ENCODE measurements around the gene TRIM16. TPM values are rescaled to one million over a fixed set of nuclear protein-coding genes. Genes with fewer than 3 reads are reported as not detected.
A peak's percentile ranks its signal among the peaks of the same experiment; 100 is the strongest.

The TRIM16 gene
- total and polyA plus RNA-seq, 2 of the 13 experiments (the other 11 are each of a cell fraction or from before 2014, with no cell fraction given), result 12.3 to 23.4 TPM

GRCh38 chr17:15699413-15699924 lies 15.4 kb upstream of the TRIM16 start, which contains the start of gene ZNF286A (continued):
- TF ChIP-seq ZNF687 (CRISPR knock-in tag; IDR thresholded peaks at IDR 0.05) (peak; percentile 68), HDAC2 (CRISPR knock-in tag; IDR thresholded peaks at IDR 0.05) (peak; percentile 48; the same call in 1 of the 2 replicates), NFYC (CRISPR knock-in tag; IDR thresholded peaks at IDR 0.05) (peak; percentile 48), ZNF614 (CRISPR knock-in tag; IDR thresholded peaks at IDR 0.05; ENCODE audit: borderline replicate concordance) (0 out of 2 replicates have a peak, but pooled peaks have one; percentile 16), HINFP (CRISPR knock-in tag; IDR thresholded peaks at IDR 0.05; ENCODE audit: low read depth) (peak; percentile 59; the same call in 1 of the 2 replicates), ETV5 (CRISPR knock-in tag; IDR thresholded peaks at IDR 0.05; ENCODE audit: borderline replicate concordance) (peak; percentile 55; the same call in 1 of the 2 replicates), YY1 (IDR thresholded peaks at IDR 0.05; ENCODE audit: insufficient read depth, insufficient replicate concordance, low read depth, low read length) (peak; percentile 59), CHD2 (IDR thresholded peaks at IDR 0.05; ENCODE audit: low read depth, low read length) (peak; percentile 93), GATAD1 (CRISPR knock-in tag; IDR thresholded peaks at IDR 0.05) (peak; percentile 67), ZNF335 (CRISPR knock-in tag; IDR thresholded peaks at IDR 0.05) (peak; percentile 59; the same call in 1 of the 2 replicates), ELF1 (CRISPR knock-in tag; IDR thresholded peaks at IDR 0.05) (peak; percentile 78), SIN3A (IDR thresholded peaks at IDR 0.05; ENCODE audit: borderline replicate concordance, low read depth, low read length) (peak; percentile 60; the same call in 1 of the 2 replicates), ARNTL (CRISPR knock-in tag; IDR thresholded peaks at IDR 0.05) (0 out of 2 replicates have a peak, but pooled peaks have one; percentile 45), HOMEZ (CRISPR knock-in tag; IDR thresholded peaks at IDR 0.05; ENCODE audit: low read depth) (peak; percentile 95), ONECUT2 (CRISPR knock-in tag; IDR thresholded peaks at IDR 0.05) (peak; percentile 60; the same call in 1 of the 2 replicates), NFYB (CRISPR knock-in tag; IDR thresholded peaks at IDR 0.05) (peak; percentile 55), ZNF143 (CRISPR knock-in tag; IDR thresholded peaks at IDR 0.05) (peak; percentile 93), TFDP1 (CRISPR knock-in tag; IDR thresholded peaks at IDR 0.05; ENCODE audit: borderline replicate concordance) (peak; percentile 30; the same call in 1 of the 2 replicates), ATF2 (CRISPR knock-in tag; IDR thresholded peaks at IDR 0.05) (0 out of 2 replicates have a peak, but pooled peaks have one; percentile 52), SPEN (CRISPR knock-in tag; IDR thresholded peaks at IDR 0.05; ENCODE audit: low read depth) (peak; percentile 72), YEATS2 (CRISPR knock-in tag; IDR thresholded peaks at IDR 0.05; ENCODE audit: borderline replicate concordance) (peak; percentile 81)
